Uterus (tissue), 4 donors: Measurements from ENCODE around the gene UBE4A. TPM values are rescaled to one million over a fixed set of nuclear protein-coding genes. Genes with fewer than 3 reads are reported as not detected.
A peak's percentile ranks its signal among the peaks of the same experiment; 100 is the strongest.

Experiments
- DNase-seq, 2 donors: peaks; one replicate each; pipeline ENCODE4 v3.0.0-alpha.2; 2019 to 2020
- H3K27ac ChIP-seq, 2 donors: fragments of 200-600 bp; sonication (generic); 1 replicate in 1 of 2; 2 replicates in 1 of 2; pipeline ENCODE4 v1.5.1; 2016 to 2018
- H3K27me3 ChIP-seq, 2 donors: fragments of 200-600 bp; sonication (generic); one replicate each; pipeline ENCODE4 v1.5.1; 2018 to 2019; ENCODE audit warnings: control low read depth in 1 of 2
- H3K36me3 ChIP-seq, 2 donors: fragments of 200-600 bp; sonication (generic); one replicate each; pipeline ENCODE4 v1.5.1; 2019; ENCODE audit warnings: control low read depth in 1 of 2
- H3K4me1 ChIP-seq, 2 donors: fragments of 200-600 bp; sonication (generic); one replicate each; pipeline ENCODE4 v1.5.1; 2018 to 2019; ENCODE audit warnings: control low read depth in 1 of 2
- H3K4me3 ChIP-seq, 2 donors: fragments of 200-600 bp; sonication (generic); 1 replicate in 1 of 2; 2 replicates in 1 of 2; pipeline ENCODE4 v1.5.1; 2018 to 2019; ENCODE audit warnings: mild to moderate bottlenecking in 1 of 2
- H3K9me3 ChIP-seq, 2 donors: fragments of 200-600 bp; sonication (generic); one replicate each; pipeline ENCODE4 v1.5.1; 2019; ENCODE audit warnings: control low read depth in 1 of 2
- POLR2A ChIP-seq, 2 donors: fragments of 450-650 bp; IDR thresholded peaks; one replicate each; pipeline ENCODE4 v1.6.1; 2016; ENCODE audit warnings: antibody characterized with exemption in 2 of 2, mild to moderate bottlenecking in 1 of 2, moderate library complexity in 1 of 2
- intact Hi-C: fragments of 100-400 bp; cut with DNase I; formaldehyde crosslinking; loops from one replicate; pipeline ENCODE4 v1.15.1; 2023; ENCODE audit warnings: low total_unique reads
- total RNA-seq, 4 donors: library from RNA; depleted of rRNA in 3 of 4; stranded (reverse); fragments of >200 nt in 3 of 4; gene quantifications; one replicate each; pipeline versions ENCODE4 v1.1.0 to v1.2.4, GENCODE V29; 2014 to 2023
- TF ChIP-seq, protein P1 (sequence below), 4 experiments: fragments of 200-600 bp in 2 of 4; fragments of 450-650 bp in 2 of 4; sonication (generic) in 2 of 4; IDR thresholded peaks; one replicate each; pipeline ENCODE4 v1.5.1; 2016 to 2019; ENCODE audit warnings: antibody characterized with exemption in 4 of 4, mild to moderate bottlenecking in 2 of 4, moderate library complexity in 1 of 4
- donor health status: DM: yes; HTN: yes; CAD: no.

UBE4A gene
- total RNA-seq, 4 donors from 2014 or later, result 31.0 to 41.2 (median 33.3) TPM

DNA sequence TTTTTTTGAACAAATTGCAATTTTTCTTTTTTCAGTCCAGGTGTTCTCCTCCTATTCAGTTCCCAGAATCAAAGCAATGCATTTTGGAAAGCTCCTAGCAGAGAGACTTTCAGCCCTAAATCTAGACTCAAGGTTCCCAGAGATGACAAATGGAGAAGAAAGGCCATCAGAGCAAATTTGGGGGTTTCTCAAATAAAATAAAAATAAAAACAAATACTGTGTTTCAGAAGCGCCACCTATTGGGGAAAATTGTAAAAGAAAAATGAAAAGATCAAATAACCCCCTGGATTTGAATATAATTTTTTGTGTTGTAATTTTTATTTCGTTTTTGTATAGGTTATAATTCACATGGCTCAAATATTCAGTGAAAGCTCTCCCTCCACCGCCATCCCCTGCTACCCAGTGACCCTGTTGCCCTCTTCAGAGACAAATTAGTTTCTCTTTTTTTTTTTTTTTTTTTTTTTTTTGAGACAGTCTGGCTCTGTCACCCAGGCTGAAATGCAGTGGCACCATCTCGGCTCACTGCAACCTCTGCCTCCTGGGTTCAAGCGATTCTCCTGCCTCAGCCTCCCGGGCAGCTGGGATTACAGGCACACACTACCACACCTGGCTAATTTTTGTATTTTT is 6.2 kb upstream of the UBE4A start:
- H3K36me3 ChIP-seq, result no peaks in the 10 kb centered on the region
- H3K4me1 ChIP-seq, result no peaks in the 10 kb centered on the region
- no peak overlapping the region for H3K27ac ChIP-seq
- TF ChIP-seq, protein P1, sequence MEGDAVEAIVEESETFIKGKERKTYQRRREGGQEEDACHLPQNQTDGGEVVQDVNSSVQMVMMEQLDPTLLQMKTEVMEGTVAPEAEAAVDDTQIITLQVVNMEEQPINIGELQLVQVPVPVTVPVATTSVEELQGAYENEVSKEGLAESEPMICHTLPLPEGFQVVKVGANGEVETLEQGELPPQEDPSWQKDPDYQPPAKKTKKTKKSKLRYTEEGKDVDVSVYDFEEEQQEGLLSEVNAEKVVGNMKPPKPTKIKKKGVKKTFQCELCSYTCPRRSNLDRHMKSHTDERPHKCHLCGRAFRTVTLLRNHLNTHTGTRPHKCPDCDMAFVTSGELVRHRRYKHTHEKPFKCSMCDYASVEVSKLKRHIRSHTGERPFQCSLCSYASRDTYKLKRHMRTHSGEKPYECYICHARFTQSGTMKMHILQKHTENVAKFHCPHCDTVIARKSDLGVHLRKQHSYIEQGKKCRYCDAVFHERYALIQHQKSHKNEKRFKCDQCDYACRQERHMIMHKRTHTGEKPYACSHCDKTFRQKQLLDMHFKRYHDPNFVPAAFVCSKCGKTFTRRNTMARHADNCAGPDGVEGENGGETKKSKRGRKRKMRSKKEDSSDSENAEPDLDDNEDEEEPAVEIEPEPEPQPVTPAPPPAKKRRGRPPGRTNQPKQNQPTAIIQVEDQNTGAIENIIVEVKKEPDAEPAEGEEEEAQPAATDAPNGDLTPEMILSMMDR (IDR thresholded peaks at IDR 0.05), result peak; percentile 19 to 54 (median 33)
- TF ChIP-seq POLR2A (IDR thresholded peaks at IDR 0.05), result no peak
- no peaks in the 10 kb centered on the region for H3K27me3 ChIP-seq
- DNase-seq, result no peak
- intact Hi-C loops, result loop anchor here (10.0 kb wide), 1 partner anchor 208 kb away; no protein-coding TSS in a partner anchor
- no peak overlapping the region for H3K4me3 ChIP-seq
- no peaks in the 10 kb centered on the region for H3K9me3 ChIP-seq

DNA sequence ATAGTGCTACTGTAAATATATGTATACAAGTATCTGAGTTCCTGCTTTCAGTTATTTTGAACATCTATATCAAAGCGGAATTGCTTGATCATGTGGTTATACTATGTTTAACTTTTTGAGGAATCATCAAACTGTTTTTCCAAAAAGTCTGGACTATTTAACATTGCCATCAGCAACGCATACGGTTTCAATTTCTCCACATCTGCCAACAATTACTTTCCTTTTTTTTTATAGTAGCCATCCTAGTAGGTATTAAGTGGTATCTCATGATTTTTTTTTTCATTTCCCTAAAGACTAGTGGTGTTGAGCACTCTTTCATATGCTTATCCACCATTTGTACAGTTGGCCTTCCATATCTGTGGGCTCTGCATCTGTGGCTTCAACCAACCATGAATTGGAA is 1.3 kb upstream of the UBE4A start:
- Histone ChIP-seq H3K36me3 (no peaks in the 10 kb centered on the region), H3K27ac (no peak overlapping the region), H3K27me3 (no peaks in the 10 kb centered on the region), H3K4me3 (no peak overlapping the region), H3K4me1 (no peaks in the 10 kb centered on the region), H3K9me3 (no peaks in the 10 kb centered on the region)
- no peak for DNase-seq
- intact Hi-C loops, result loop anchor here (10.0 kb wide), 1 partner anchor 213 kb away; no protein-coding TSS in a partner anchor
- TF ChIP-seq, protein P1 (IDR thresholded peaks at IDR 0.05), result no peak
- no peak for TF ChIP-seq POLR2A (IDR thresholded peaks at IDR 0.05)

DNA sequence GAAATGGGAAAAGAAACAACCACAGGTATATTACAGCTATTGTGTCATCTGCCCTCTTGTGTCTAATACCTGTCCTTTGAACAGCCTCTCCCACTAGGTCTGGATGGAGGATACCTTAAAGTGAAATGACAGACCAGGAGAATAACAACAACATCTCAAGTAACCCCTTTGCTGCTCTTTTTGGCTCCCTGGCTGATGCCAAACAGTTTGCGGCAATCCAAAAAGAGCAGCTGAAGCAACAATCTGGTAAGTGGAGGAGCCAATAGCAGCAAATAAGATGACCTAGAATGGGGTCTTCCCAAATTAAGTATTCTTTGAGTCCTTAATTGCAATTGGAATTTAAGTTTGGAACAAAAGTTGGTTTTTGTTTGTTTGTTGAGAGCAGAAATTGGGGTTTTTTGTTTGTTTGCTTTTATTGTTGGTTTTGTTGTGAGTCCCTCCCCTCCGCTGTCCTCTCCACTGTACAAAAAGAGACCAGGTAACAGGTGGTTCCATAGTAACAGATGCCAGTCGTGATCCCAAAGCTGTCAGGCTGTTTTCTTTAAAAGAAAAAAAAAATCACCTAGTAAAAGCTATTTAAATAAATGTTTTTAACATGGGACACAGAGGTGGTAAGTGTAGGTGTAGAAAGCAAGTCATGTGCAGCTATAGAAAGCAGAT is 5.7 kb downstream of the UBE4A start:
- no peaks in the 10 kb centered on the region for H3K27me3 ChIP-seq
- DNase-seq, result no peak
- no peaks in the 10 kb centered on the region for H3K9me3 ChIP-seq
- intact Hi-C loops, result no loop called here
- H3K27ac ChIP-seq, result no peak overlapping the region
- no peaks in the 10 kb centered on the region for H3K4me1 ChIP-seq
- no peak overlapping the region for H3K4me3 ChIP-seq
- TF ChIP-seq POLR2A (IDR thresholded peaks at IDR 0.05), result no peak
- TF ChIP-seq, protein P1 (IDR thresholded peaks at IDR 0.05), result no peak
- H3K36me3 ChIP-seq, result no peaks in the 10 kb centered on the region

DNA sequence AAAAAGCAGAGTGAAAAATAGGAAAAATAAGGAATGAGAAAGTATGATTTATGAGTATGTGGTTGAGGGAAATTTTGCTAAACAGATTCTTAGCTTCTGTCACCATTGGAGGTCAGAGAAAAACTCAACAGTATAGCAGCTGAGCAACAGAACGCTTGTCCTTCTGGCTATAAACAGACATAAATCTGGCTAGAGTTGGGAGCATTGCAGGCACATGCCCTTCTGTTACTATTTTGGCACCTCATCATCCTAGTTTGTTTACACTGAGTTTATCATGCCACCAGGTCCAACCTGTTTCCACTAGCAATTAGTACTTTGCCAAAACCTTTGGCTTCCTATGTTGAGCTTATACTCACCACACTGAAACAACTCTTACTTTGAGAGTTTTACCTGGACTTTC is 6.9 kb downstream of the UBE4A start:
- intact Hi-C loops, result no loop called here
- TF ChIP-seq, protein P1 (IDR thresholded peaks at IDR 0.05), result no peak
- TF ChIP-seq POLR2A (IDR thresholded peaks at IDR 0.05), result no peak
- Histone ChIP-seq H3K4me3 (no peak overlapping the region), H3K36me3 (no peaks in the 10 kb centered on the region), H3K4me1 (no peaks in the 10 kb centered on the region), H3K9me3 (no peaks in the 10 kb centered on the region), H3K27me3 (no peaks in the 10 kb centered on the region), H3K27ac (no peak overlapping the region)
- DNase-seq, result no peak

DNA sequence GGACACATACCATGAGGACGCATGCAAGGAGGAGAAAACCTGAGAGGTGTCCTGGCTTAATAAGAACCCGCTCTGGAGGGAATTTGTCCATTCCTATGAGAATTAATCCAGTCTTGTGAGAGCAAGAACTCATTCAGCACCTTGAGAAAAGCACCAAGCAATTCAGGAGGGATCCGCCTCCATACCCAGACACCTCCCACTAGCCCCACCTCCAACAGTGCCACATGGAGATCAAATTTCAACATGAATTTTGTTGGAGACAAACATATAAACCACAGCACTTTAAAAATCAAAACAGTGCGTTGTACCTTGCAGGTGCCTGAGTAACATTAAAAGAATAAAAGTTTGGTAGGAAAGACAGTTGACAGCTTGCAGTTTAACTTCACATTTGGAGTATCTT is 11.4 kb downstream of the UBE4A start:
- TF ChIP-seq POLR2A (IDR thresholded peaks at IDR 0.05), result no peak
- TF ChIP-seq, protein P1 (IDR thresholded peaks at IDR 0.05), result no peak
- intact Hi-C loops, result no loop called here
- H3K9me3 ChIP-seq, result no peaks in the 10 kb centered on the region
- H3K27ac ChIP-seq, result no peak overlapping the region
- no peaks in the 10 kb centered on the region for H3K4me1 ChIP-seq
- no peaks in the 10 kb centered on the region for H3K27me3 ChIP-seq
- H3K36me3 ChIP-seq, result no peaks in the 10 kb centered on the region
- no peak for DNase-seq
- no peak overlapping the region for H3K4me3 ChIP-seq
